NCI-H69 (cell line): Measurements from ENCODE around the gene MGAT5B.
"Not testable (repeated sequence)": the region's sequence is repeated elsewhere in the genome, so short reads cannot be mapped to it uniquely, and the experiment has no call there.

Experiments
- DNase-seq: peaks from one replicate; lab custom pipeline; 2025; lab: John Stamatoyannopoulos, UW

MGAT5B gene

GRCh38 chr17:76848670-76849069 is 19.5 kb upstream of the MGAT5B start:
- DNase-seq = no peak

GRCh38 chr17:76849160-76849559 is 19.0 kb upstream of the MGAT5B start:
- not testable (repeated sequence) for DNase-seq

GRCh38 chr17:76852843-76853242 is 15.4 kb upstream of the MGAT5B start:
- DNase-seq = no peak

GRCh38 chr17:76855105-76855504 is 13.1 kb upstream of the MGAT5B start:
- no peak for DNase-seq

GRCh38 chr17:76862079-76862478 is 6.1 kb upstream of the MGAT5B start:
- no peak for DNase-seq

- no peak for DNase-seq
Measured at GRCh38 chr17:76862494-76862893, 5.7 kb upstream of the MGAT5B start.

- no peak for DNase-seq
Measured at GRCh38 chr17:76864024-76864423, 4.2 kb upstream of the MGAT5B start.

GRCh38 chr17:76865174-76865573 is 3.0 kb upstream of the MGAT5B start:
- peak; percentile 65 for DNase-seq

- no peak for DNase-seq
Measured at GRCh38 chr17:76866203-76866602, 2.0 kb upstream of the MGAT5B start.

GRCh38 chr17:76866774-76867577 is 1.2 kb upstream of the MGAT5B start:
- DNase-seq = peak; percentile 72

GRCh38 chr17:76867578-76868175 is 527 bp upstream of the MGAT5B start:
- peak; percentile 49 for DNase-seq

- DNase-seq = peak; percentile 77
Measured at GRCh38 chr17:76868669-76869495, 678 bp downstream of the MGAT5B start.

GRCh38 chr17:76869496-76870376 is 1.5 kb downstream of the MGAT5B start:
- DNase-seq = peak; percentile 59

- no peak for DNase-seq
Measured at GRCh38 chr17:76870377-76870714, 2.1 kb downstream of the MGAT5B start.

- no peak for DNase-seq
Measured at GRCh38 chr17:76871668-76872067, 3.5 kb downstream of the MGAT5B start.

GRCh38 chr17:76872221-76872873 is 4.1 kb downstream of the MGAT5B start:
- no peak for DNase-seq

- no peak for DNase-seq
Measured at GRCh38 chr17:76872874-76873221, 4.6 kb downstream of the MGAT5B start.

GRCh38 chr17:76873856-76874255 is 5.7 kb downstream of the MGAT5B start:
- no peak for DNase-seq

- no peak for DNase-seq
Measured at GRCh38 chr17:76877437-76877836, 9.2 kb downstream of the MGAT5B start.

GRCh38 chr17:76878568-76878967 is 10.4 kb downstream of the MGAT5B start:
- DNase-seq = no peak

- no peak for DNase-seq
Measured at GRCh38 chr17:76879254-76879653, 11.1 kb downstream of the MGAT5B start.
